WERI-Rb-1 (cell line): ENCODE results near the gene C10orf67.

Source experiments
- DNase-seq: peaks from one replicate; pipeline ENCODE4 v3.0.0-alpha.2; 2020
- H3K27ac ChIP-seq: fragments of 250-450 bp; sonication (Bioruptor Pico); 2 replicates; pipeline ENCODE4 v1.5.1; 2020; ENCODE audit warnings: mild to moderate bottlenecking, moderate library complexity
- H3K27me3 ChIP-seq: fragments of 250-450 bp; sonication (Bioruptor Pico); 2 replicates; pipeline ENCODE4 v1.5.1; 2021; ENCODE audit warnings: mild to moderate bottlenecking, low read depth, moderate library complexity; ENCODE audit not compliant: insufficient read depth, severe bottlenecking
- H3K36me3 ChIP-seq: fragments of 250-450 bp; sonication (Bioruptor Pico); 2 replicates; pipeline ENCODE4 v1.5.1; 2020; ENCODE audit warnings: mild to moderate bottlenecking, moderate library complexity
- H3K4me3 ChIP-seq: 2 replicates; pipeline ENCODE4 v1.5.1; 2011; ENCODE audit warnings: low read depth, mild to moderate bottlenecking, control low read depth, low read length
- H3K9me3 ChIP-seq: fragments of 250-450 bp; sonication (Bioruptor Pico); 2 replicates; pipeline ENCODE4 v1.5.1; 2021; ENCODE audit warnings: mild to moderate bottlenecking, moderate library complexity; ENCODE audit not compliant: severe bottlenecking
- CTCF ChIP-seq: IDR thresholded peaks from 2 replicates; pipeline ENCODE4 v1.5.1; 2011; ENCODE audit warnings: low read depth, mild to moderate bottlenecking, control low read depth, inconsistent platforms, low read length

C10orf67 gene

GRCh38 chr10:23198610-23198939, 146.0 kb downstream of the C10orf67 start:
- H3K4me3 ChIP-seq, result peak overlapping the region; percentile 30
- no peak for DNase-seq
- H3K9me3 ChIP-seq, result no peaks in the 10 kb centered on the region
- H3K27me3 ChIP-seq, result peaks cover 58% of the 10 kb centered on the region
- H3K36me3 ChIP-seq, result no peaks in the 10 kb centered on the region
- TF ChIP-seq CTCF, result no peak
- H3K27ac ChIP-seq, result no peak overlapping the region

GRCh38 chr10:23197416-23197861, 147.2 kb downstream of the C10orf67 start:
- TF ChIP-seq CTCF, result no peak
- Histone ChIP-seq H3K27ac (no peak overlapping the region), H3K27me3 (peaks cover 63% of the 10 kb centered on the region), H3K4me3 (no peak overlapping the region), H3K36me3 (no peaks in the 10 kb centered on the region), H3K9me3 (no peaks in the 10 kb centered on the region)
- no peak for DNase-seq

GRCh38 chr10:23196915-23197314, 147.7 kb downstream of the C10orf67 start:
- no peak overlapping the region for H3K4me3 ChIP-seq
- H3K9me3 ChIP-seq, result no peaks in the 10 kb centered on the region
- DNase-seq, result no peak
- no peak overlapping the region for H3K27ac ChIP-seq
- no peak for TF ChIP-seq CTCF
- peaks cover 66% of the 10 kb centered on the region for H3K27me3 ChIP-seq
- H3K36me3 ChIP-seq, result no peaks in the 10 kb centered on the region

GRCh38 chr10:23195846-23196600, 148.6 kb downstream of the C10orf67 start:
- Histone ChIP-seq H3K36me3 (no peaks in the 10 kb centered on the region), H3K9me3 (no peaks in the 10 kb centered on the region), H3K27me3 (peaks cover 73% of the 10 kb centered on the region), H3K27ac (no peak overlapping the region), H3K4me3 (no peak overlapping the region)
- DNase-seq, result no peak
- TF ChIP-seq CTCF, result no peak

GRCh38 chr10:23194966-23195845, 149.4 kb downstream of the C10orf67 start:
- Histone ChIP-seq H3K9me3 (no peaks in the 10 kb centered on the region), H3K36me3 (no peaks in the 10 kb centered on the region), H3K27me3 (peaks cover 73% of the 10 kb centered on the region), H3K27ac (no peak overlapping the region), H3K4me3 (peak overlapping the region; percentile 26)
- no peak for DNase-seq
- TF ChIP-seq CTCF, result no peak
